GM13977 (cell line): Measurements from ENCODE around the gene PINLYP.

ENCODE experiments used
- DNase-seq: peaks from one replicate; pipeline ENCODE4 v3.0.0; 2012; ENCODE audit warnings: low spot score
- CTCF ChIP-seq: IDR thresholded peaks from 2 replicates; pipeline ENCODE4 v1.5.1; 2012; ENCODE audit warnings: mild to moderate bottlenecking, control low read depth; ENCODE audit not compliant: insufficient read depth; ENCODE audit errors: extremely low read depth, missing control alignments
- in situ Hi-C: fragments of 300-500 bp; cut with MboI; formaldehyde crosslinking; loops from one replicate; pipeline ENCODE4 v1.12.0; 2022; ENCODE audit warnings: low sequenced_read_pairs, low pct_unique_long_range_greater_than_20kb, mixed read lengths, inconsistent platforms; ENCODE audit not compliant: unreplicated experiment

PINLYP gene

GRCh38 chr19:43631491-43631890 lies 55.9 kb downstream of the PINLYP start:
- TF ChIP-seq CTCF: no peak
- no peak for DNase-seq
- in situ Hi-C loops: no loop called here
